ENCODE data around the gene C9orf43.

The C9orf43 gene

GRCh38 chr9:113393281-113393680 lies 17.3 kb upstream of the C9orf43 start:
- no peak overlapping the region for H3K4me3 ChIP-seq (replicated peaks in 1 of 2; ENCODE audit: low read depth in 2 of 2, low read length in 2 of 2)
- TF ChIP-seq CTCF (IDR thresholded peaks at IDR 0.05; ENCODE audit: low read depth, low read length): no peak
- DNase-seq (ENCODE audit: low read depth in 2 of 2): no peak

GRCh38 chr9:113395000-113395861 lies 15.3 kb upstream of the C9orf43 start:
- TF ChIP-seq CTCF (IDR thresholded peaks at IDR 0.05; ENCODE audit: low read depth, low read length): no peak
- DNase-seq (ENCODE audit: low read depth in 2 of 2): no peak
- no peak overlapping the region for H3K4me3 ChIP-seq (replicated peaks in 1 of 2; ENCODE audit: low read depth in 2 of 2, low read length in 2 of 2)

GRCh38 chr9:113397203-113397631 lies 13.3 kb upstream of the C9orf43 start:
- no peak for TF ChIP-seq CTCF (IDR thresholded peaks at IDR 0.05; ENCODE audit: low read depth, low read length)
- no peak overlapping the region for H3K4me3 ChIP-seq (replicated peaks in 1 of 2; ENCODE audit: low read depth in 2 of 2, low read length in 2 of 2)
- no peak for DNase-seq (ENCODE audit: low read depth in 2 of 2)

GRCh38 chr9:113398796-113399195 lies 11.8 kb upstream of the C9orf43 start:
- DNase-seq (ENCODE audit: low read depth in 2 of 2): peak in 1 of 2 donors; percentile 10
- TF ChIP-seq CTCF (IDR thresholded peaks at IDR 0.05; ENCODE audit: low read depth, low read length): no peak
- no peak overlapping the region for H3K4me3 ChIP-seq (replicated peaks in 1 of 2; ENCODE audit: low read depth in 2 of 2, low read length in 2 of 2)

GRCh38 chr9:113399646-113400200 lies 10.8 kb upstream of the C9orf43 start:
- TF ChIP-seq CTCF (IDR thresholded peaks at IDR 0.05; ENCODE audit: low read depth, low read length): no peak
- no peak for DNase-seq (ENCODE audit: low read depth in 2 of 2)
- H3K4me3 ChIP-seq (replicated peaks in 1 of 2; ENCODE audit: low read depth in 2 of 2, low read length in 2 of 2): peak overlapping the region in 1 of 2 donors; percentile 93

- peak; percentile 98 to 99 for DNase-seq (ENCODE audit: low read depth in 2 of 2)
- peak; percentile 91 for TF ChIP-seq CTCF (IDR thresholded peaks at IDR 0.05; ENCODE audit: low read depth, low read length)
- H3K4me3 ChIP-seq (replicated peaks in 1 of 2; ENCODE audit: low read depth in 2 of 2, low read length in 2 of 2): peak within 1 kb of the TSS; percentile 93
Observed at GRCh38 chr9:113401027-113401792, 9.3 kb upstream of the C9orf43 start, which contains the start of gene ALAD. TSS of gene ALAD (minus strand) at chr9:113401284. CDS start at chr9:113393559, 7,725 bp downstream.

Measured in cardiac fibroblast (primary cell).